Caco-2 (cell line): ENCODE data around the gene ZNF789. TPM values are rescaled to one million over a fixed set of nuclear protein-coding genes. Genes with fewer than 3 reads are reported as not detected.
"Not testable (repeated sequence)": the region's sequence is repeated elsewhere in the genome, so short reads cannot be mapped to it uniquely, and the experiment has no call there.

Experiments used
- BruUV-seq: library from RNA; stranded (reverse); fragments of 400-500 nt; replicated peaks from 2 replicates; lab custom pipeline; 2021; lab: Mats Ljungman, UMichigan
- CTCF ChIA-PET: fragments of 300-600 bp; sonication (Branson Sonifier 250); formaldehyde crosslinking; loops from one replicate; lab custom pipeline; 2022; ENCODE audit warnings: antibody characterized with exemption; lab: Charles Lee
- POLR2A ChIA-PET: fragments of 300-600 bp; sonication (Branson Sonifier 250); formaldehyde crosslinking; loops from one replicate; lab custom pipeline; 2022; ENCODE audit warnings: antibody characterized with exemption; lab: Charles Lee
- DNase-seq, 2 experiments: peaks; one replicate each; pipeline versions ENCODE4 v3.0.0 to v3.0.0-alpha.2; 2020 to 2022
- H3K27me3 ChIP-seq: replicated peaks from 2 replicates; pipeline ENCODE4 v1.6.0; 2011; ENCODE audit warnings: low read length; ENCODE audit not compliant: control insufficient read depth, insufficient read depth
- H3K36me3 ChIP-seq: 2 replicates; pipeline ENCODE4 v1.5.1; 2011; ENCODE audit warnings: low read length; ENCODE audit not compliant: control insufficient read depth, insufficient read depth
- H3K4me1 ChIP-seq: fragments of 250-450 bp; sonication (Bioruptor Pico); 2 replicates; pipeline ENCODE4 v1.5.1; 2020; ENCODE audit warnings: mild to moderate bottlenecking
- H3K4me3 ChIP-seq: 2 replicates; pipeline ENCODE4 v1.5.1; 2011; ENCODE audit warnings: low read depth, mild to moderate bottlenecking, control low read depth, low read length
- H3K9me3 ChIP-seq: fragments of 250-450 bp; sonication (Bioruptor Pico); 2 replicates; pipeline ENCODE4 v1.5.1; 2020; ENCODE audit warnings: mild to moderate bottlenecking, moderate library complexity
- H3K27ac Mint-ChIP-seq: one replicate; pipeline ENCODE4 v1.8.0; 2022; ENCODE audit warnings: mixed read lengths; ENCODE audit not compliant: unreplicated experiment
- H3K27me3 Mint-ChIP-seq: one replicate; pipeline ENCODE4 v1.8.0; 2022; ENCODE audit warnings: mixed read lengths; ENCODE audit not compliant: insufficient read depth, unreplicated experiment
- H3K36me3 Mint-ChIP-seq: one replicate; pipeline ENCODE4 v1.8.0; 2022; ENCODE audit warnings: mild to moderate bottlenecking, mixed read lengths; ENCODE audit not compliant: insufficient read depth, unreplicated experiment
- H3K4me1 Mint-ChIP-seq: one replicate; pipeline ENCODE4 v1.8.0; 2022; ENCODE audit warnings: low read depth, mixed read lengths; ENCODE audit not compliant: unreplicated experiment
- H3K4me3 Mint-ChIP-seq: one replicate; pipeline ENCODE4 v1.8.0; 2022; ENCODE audit warnings: mild to moderate bottlenecking, moderate library complexity, mixed read lengths; ENCODE audit not compliant: unreplicated experiment
- H3K9me3 Mint-ChIP-seq: one replicate; pipeline ENCODE4 v1.8.0; 2022; ENCODE audit warnings: mixed read lengths; ENCODE audit not compliant: unreplicated experiment
- intact Hi-C: fragments of 100-400 bp; cut with micrococcal nuclease; formaldehyde crosslinking; loops from one replicate; pipeline ENCODE4 v1.10.0; 2022; ENCODE audit not compliant: unreplicated experiment
- total RNA-seq: library from RNA; stranded (reverse); gene quantifications from 2 replicates; pipeline ENCODE4 v1.2.3, GENCODE V29; 2022
- TF ChIP-seq, protein P1 (sequence below), 2 experiments: fragments of 200-600 bp in 1 of 2; IDR thresholded peaks; 1 replicate in 1 of 2; 2 replicates in 1 of 2; pipeline versions ENCODE4 v1.5.1 to v1.8.0; 2011 to 2022; ENCODE audit warnings: antibody characterized with exemption in 1 of 2, control low read depth in 1 of 2, inconsistent platforms in 1 of 2, low read depth in 1 of 2, low read length in 1 of 2, mild to moderate bottlenecking in 1 of 2, moderate library complexity in 1 of 2; ENCODE audit not compliant: insufficient read depth in 1 of 2, severe bottlenecking in 1 of 2, unreplicated experiment in 1 of 2

ZNF789 gene
- total RNA-seq, 1 experiment from 2014 or later: 30.1 TPM

- no peak for DNase-seq
- H3K27me3 ChIP-seq: no peaks in the 10 kb centered on the region
- no TSS peak for BruUV-seq
- TF ChIP-seq, protein P1, sequence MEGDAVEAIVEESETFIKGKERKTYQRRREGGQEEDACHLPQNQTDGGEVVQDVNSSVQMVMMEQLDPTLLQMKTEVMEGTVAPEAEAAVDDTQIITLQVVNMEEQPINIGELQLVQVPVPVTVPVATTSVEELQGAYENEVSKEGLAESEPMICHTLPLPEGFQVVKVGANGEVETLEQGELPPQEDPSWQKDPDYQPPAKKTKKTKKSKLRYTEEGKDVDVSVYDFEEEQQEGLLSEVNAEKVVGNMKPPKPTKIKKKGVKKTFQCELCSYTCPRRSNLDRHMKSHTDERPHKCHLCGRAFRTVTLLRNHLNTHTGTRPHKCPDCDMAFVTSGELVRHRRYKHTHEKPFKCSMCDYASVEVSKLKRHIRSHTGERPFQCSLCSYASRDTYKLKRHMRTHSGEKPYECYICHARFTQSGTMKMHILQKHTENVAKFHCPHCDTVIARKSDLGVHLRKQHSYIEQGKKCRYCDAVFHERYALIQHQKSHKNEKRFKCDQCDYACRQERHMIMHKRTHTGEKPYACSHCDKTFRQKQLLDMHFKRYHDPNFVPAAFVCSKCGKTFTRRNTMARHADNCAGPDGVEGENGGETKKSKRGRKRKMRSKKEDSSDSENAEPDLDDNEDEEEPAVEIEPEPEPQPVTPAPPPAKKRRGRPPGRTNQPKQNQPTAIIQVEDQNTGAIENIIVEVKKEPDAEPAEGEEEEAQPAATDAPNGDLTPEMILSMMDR (IDR thresholded peaks at IDR 0.05; ENCODE audit: insufficient read depth in 1 of 2, low read depth in 1 of 2, low read length in 1 of 2, severe bottlenecking in 1 of 2, unreplicated experiment in 1 of 2): no peak
- no peaks in the 10 kb centered on the region for H3K4me1 ChIP-seq
- Mint-ChIP-seq H3K9me3 (no peaks in the 10 kb centered on the region), H3K36me3 (peaks cover 42% of the 10 kb centered on the region), H3K4me1 (peaks cover 11% of the 10 kb centered on the region), H3K4me3 (peak overlapping the region; percentile 92), H3K27ac (peak overlapping the region; percentile 97), H3K27me3 (no peaks in the 10 kb centered on the region)
- POLR2A ChIA-PET: interaction anchor here (0.6 to 1.5 kb wide), 3 partner anchors 26 to 117 kb away, joined by 3 to 5 read pairs (median 4); partner anchors contain the start of gene ZSCAN25
- H3K36me3 ChIP-seq: peaks cover 4% of the 10 kb centered on the region
- H3K9me3 ChIP-seq: peaks cover 11% of the 10 kb centered on the region
- CTCF ChIA-PET: interaction anchor here (0.7 to 1.2 kb wide), 2 partner anchors 26 to 279 kb away, joined by 3 to 4 read pairs; no protein-coding TSS in a partner anchor
- intact Hi-C loops: no loop called here
- H3K4me3 ChIP-seq: peak overlapping the region; percentile 87
Observed at GRCh38 chr7:99499371-99499720, 26.7 kb downstream of the ZNF789 start.

DNA sequence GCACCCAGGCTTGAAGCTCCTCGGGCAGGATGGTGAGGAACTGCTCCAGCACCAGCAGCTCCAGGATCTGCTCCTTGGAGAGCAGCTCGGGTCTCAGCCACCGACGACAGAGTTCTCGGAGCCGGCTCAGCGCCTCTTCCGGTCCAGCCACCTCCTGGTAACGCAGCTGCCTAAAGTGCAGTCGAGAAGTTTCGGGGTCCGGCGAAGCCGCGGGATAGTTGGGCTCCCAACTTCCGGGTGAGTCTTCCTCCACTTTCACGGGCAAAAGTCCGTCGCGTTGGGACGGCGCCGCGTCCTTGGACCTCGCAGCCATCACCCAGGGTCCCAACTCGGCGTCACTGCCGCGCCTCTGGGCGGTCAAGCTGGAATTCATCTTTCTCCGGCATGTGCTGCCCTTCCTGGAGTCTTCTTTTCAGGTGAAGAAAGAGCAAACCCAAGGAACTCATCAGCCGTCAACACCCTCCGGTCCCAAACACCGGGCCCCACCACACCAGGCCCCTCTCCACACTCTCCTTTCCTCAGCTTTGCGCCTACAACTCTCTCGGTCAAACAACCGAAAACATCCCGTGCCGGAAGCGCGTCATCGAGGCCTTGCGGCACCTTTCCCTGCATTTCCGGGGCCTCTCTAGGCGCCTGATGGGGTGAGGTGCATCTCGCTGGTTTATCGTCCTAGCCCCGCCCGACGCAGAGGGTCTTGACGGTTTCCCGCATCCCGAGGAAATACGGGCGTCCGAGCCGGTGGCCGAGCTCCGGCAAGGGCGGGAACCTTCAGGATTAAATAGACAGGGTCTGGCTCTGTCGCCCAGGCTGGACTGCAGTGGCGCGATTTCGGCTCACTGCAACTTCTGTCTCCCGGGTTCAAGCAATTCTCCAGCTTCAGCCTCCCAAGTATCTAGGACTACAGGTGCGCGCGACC is 27.3 kb downstream of the ZNF789 start, which contains the start of gene ZNF394:
Gene ZNF394, minus strand, starts transcription at position 561 of the 916 bp plus-strand sequence. Its CDS starts 188 bp downstream, at position 373.
- TF ChIP-seq, protein P1 (IDR thresholded peaks at IDR 0.05; ENCODE audit: insufficient read depth in 1 of 2, low read depth in 1 of 2, low read length in 1 of 2, severe bottlenecking in 1 of 2, unreplicated experiment in 1 of 2): no peak
- Mint-ChIP-seq H3K9me3 (no peaks in the 10 kb centered on the region), H3K4me1 (peaks cover 11% of the 10 kb centered on the region), H3K4me3 (peak within 1 kb of the TSS; percentile 92), H3K27me3 (no peaks in the 10 kb centered on the region), H3K36me3 (peaks cover 42% of the 10 kb centered on the region), H3K27ac (peak within 1 kb of the TSS; percentile 97)
- H3K27me3 ChIP-seq: no peaks in the 10 kb centered on the region
- no peaks in the 10 kb centered on the region for H3K4me1 ChIP-seq
- peaks cover 5% of the 10 kb centered on the region; the same call in 1 of the 2 replicates for H3K9me3 ChIP-seq
- POLR2A ChIA-PET: interaction anchor here (0.5 to 1.7 kb wide), 5 partner anchors 27 to 116 kb away, joined by 3 to 5 read pairs (median 4); partner anchors contain the start of genes BUD31, PDAP1 and ZSCAN25
- peak within 1 kb of the TSS; percentile 87 for H3K4me3 ChIP-seq
- DNase-seq: peak; percentile 92 to 93
- intact Hi-C loops: loop anchor here (1.0 to 10.0 kb wide), 2 partner anchors 28 to 195 kb away; partner anchors contain the start of gene ZNF789
- TSS peak; percentile 87 for BruUV-seq
- CTCF ChIA-PET: interaction anchor here (1.2 kb wide), 1 partner anchor 27 kb away, joined by 3 read pairs; no protein-coding TSS in a partner anchor
- peaks cover 3% of the 10 kb centered on the region; the same call in 1 of the 2 replicates for H3K36me3 ChIP-seq

- H3K4me1 ChIP-seq: no peaks in the 10 kb centered on the region
- intact Hi-C loops: loop anchor here (1.0 to 10.0 kb wide), 2 partner anchors 28 to 194 kb away; partner anchors contain the start of gene ZNF789
- peaks cover 3% of the 10 kb centered on the region; the same call in 1 of the 2 replicates for H3K36me3 ChIP-seq
- Mint-ChIP-seq H3K4me1 (peaks cover 11% of the 10 kb centered on the region), H3K27me3 (no peaks in the 10 kb centered on the region), H3K9me3 (no peaks in the 10 kb centered on the region), H3K36me3 (peaks cover 38% of the 10 kb centered on the region), H3K4me3 (peak overlapping the region; percentile 92), H3K27ac (peak overlapping the region; percentile 97)
- BruUV-seq: no TSS peak
- no peaks in the 10 kb centered on the region for H3K27me3 ChIP-seq
- ChIA-PET POLR2A (interaction anchor here (0.6 to 1.7 kb wide), 4 partner anchors 62 to 1465 kb away, joined by 4 to 8 read pairs (median 4); partner anchors contain the start of genes BUD31, CPSF4, PDAP1 and ZSCAN25), CTCF (no interaction called here)
- TF ChIP-seq, protein P1 (IDR thresholded peaks at IDR 0.05; ENCODE audit: insufficient read depth in 1 of 2, low read depth in 1 of 2, low read length in 1 of 2, severe bottlenecking in 1 of 2, unreplicated experiment in 1 of 2): no peak
- H3K9me3 ChIP-seq: no peaks in the 10 kb centered on the region
- peak overlapping the region; percentile 87 for H3K4me3 ChIP-seq
- DNase-seq: no peak
Observed at GRCh38 chr7:99500637-99501009, 27.9 kb downstream of the ZNF789 start.

DNA sequence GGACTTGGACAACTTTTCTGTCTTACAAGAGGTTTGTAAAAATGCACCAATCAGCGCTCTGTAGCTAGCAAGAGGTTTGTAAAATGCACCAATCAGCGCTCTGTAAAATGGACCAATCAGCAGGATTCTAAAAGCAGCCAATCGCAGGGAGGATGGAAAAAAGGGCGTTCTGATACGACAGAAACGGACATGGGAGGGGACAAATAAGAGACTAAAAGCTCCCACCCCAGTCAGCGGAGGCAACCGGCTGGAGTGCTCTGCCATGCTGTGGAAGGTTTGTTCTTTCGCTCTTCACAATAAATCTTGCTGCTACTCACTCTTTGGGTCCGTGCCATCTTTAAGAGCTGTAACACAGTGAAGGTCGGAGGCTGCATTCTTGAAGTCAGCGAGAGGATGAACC is 28.5 kb downstream of the ZNF789 start:
- H3K36me3 Mint-ChIP-seq: peaks cover 36% of the 10 kb centered on the region
- H3K9me3 ChIP-seq, H3K27me3 Mint-ChIP-seq, H3K36me3 ChIP-seq, H3K4me3 ChIP-seq, H3K4me1 ChIP-seq, H3K9me3 Mint-ChIP-seq, CTCF ChIA-PET, H3K27me3 ChIP-seq: not testable (repeated sequence)
- peaks cover 15% of the 10 kb centered on the region for H3K4me1 Mint-ChIP-seq
- POLR2A ChIA-PET: interaction anchor here (0.6 to 1.7 kb wide), 3 partner anchors 62 to 1465 kb away, joined by 4 to 8 read pairs (median 4); partner anchors contain the start of genes BUD31, CPSF4 and PDAP1
- intact Hi-C loops: loop anchor here (10.0 kb wide), 1 partner anchor 194 kb away; no protein-coding TSS in a partner anchor
- DNase-seq: peak in 1 of 2 experiments; percentile 22
- H3K27ac Mint-ChIP-seq: peak overlapping the region; percentile 97
- H3K4me3 Mint-ChIP-seq: peak overlapping the region; percentile 92
- BruUV-seq: TSS peak; percentile 6
